Colonic mucosa (tissue), 4 donors: ENCODE results near the gene ADGRA3. TPM values are rescaled to one million over a fixed set of nuclear protein-coding genes. Genes with fewer than 3 reads are reported as not detected.

Source experiments
- DNase-seq: peaks from one replicate; pipeline ENCODE4 v3.0.0-alpha.2; 2020
- H3K27ac ChIP-seq: fragments of 200-600 bp; one replicate; pipeline ENCODE4 v1.8.0; 2021
- H3K27me3 ChIP-seq: fragments of 200-600 bp; one replicate; pipeline ENCODE4 v1.8.0; 2021
- H3K36me3 ChIP-seq: fragments of 200-600 bp; one replicate; pipeline ENCODE4 v1.8.0; 2021
- H3K4me1 ChIP-seq: fragments of 200-600 bp; one replicate; pipeline ENCODE4 v1.8.0; 2021; ENCODE audit warnings: mild to moderate bottlenecking
- H3K4me3 ChIP-seq: fragments of 200-600 bp; one replicate; pipeline ENCODE4 v1.8.0; 2021
- H3K9ac ChIP-seq, 2 donors: one replicate each; pipeline ENCODE4 v1.7.0; 2013; ENCODE audit warnings: control low read depth in 2 of 2, low read depth in 2 of 2, low read length in 2 of 2
- H3K9me3 ChIP-seq: fragments of 200-600 bp; one replicate; pipeline ENCODE4 v1.8.0; 2021
- intact Hi-C: fragments of 100-400 bp; cut with DNase I; formaldehyde crosslinking; loops from one replicate; pipeline ENCODE4 v1.14.1; 2022
- total RNA-seq, 2 donors: library from RNA; stranded (reverse); fragmentation: NEBNext Ultra II Directional in 1 of 2; extraction: Animal tissue kit (Norgen Biotek cat#: 25700) in 1 of 2; gene quantifications; one replicate each; pipeline ENCODE4 v1.2.1, GENCODE V29; 2021
- TF ChIP-seq, protein P1 (sequence below): fragments of 200-600 bp; IDR thresholded peaks from one replicate; pipeline ENCODE4 v1.8.0; 2022; ENCODE audit warnings: antibody characterized with exemption, mild to moderate bottlenecking
- donor health status: healthy.
- donor health status: DM: no; HTN: no; CAD: no.
- donor health status: DM: no; HTN: no; CAD: no.

The ADGRA3 gene
- total RNA-seq, 2 donors from 2014 or later: 34.8 to 47.2 TPM

- Histone ChIP-seq H3K27ac (no peak overlapping the region), H3K4me1 (peaks cover 13% of the 10 kb centered on the region), H3K27me3 (no peaks in the 10 kb centered on the region), H3K36me3 (no peaks in the 10 kb centered on the region), H3K9ac (no peak overlapping the region), H3K9me3 (no peaks in the 10 kb centered on the region), H3K4me3 (no peak overlapping the region)
- TF ChIP-seq, protein P1, sequence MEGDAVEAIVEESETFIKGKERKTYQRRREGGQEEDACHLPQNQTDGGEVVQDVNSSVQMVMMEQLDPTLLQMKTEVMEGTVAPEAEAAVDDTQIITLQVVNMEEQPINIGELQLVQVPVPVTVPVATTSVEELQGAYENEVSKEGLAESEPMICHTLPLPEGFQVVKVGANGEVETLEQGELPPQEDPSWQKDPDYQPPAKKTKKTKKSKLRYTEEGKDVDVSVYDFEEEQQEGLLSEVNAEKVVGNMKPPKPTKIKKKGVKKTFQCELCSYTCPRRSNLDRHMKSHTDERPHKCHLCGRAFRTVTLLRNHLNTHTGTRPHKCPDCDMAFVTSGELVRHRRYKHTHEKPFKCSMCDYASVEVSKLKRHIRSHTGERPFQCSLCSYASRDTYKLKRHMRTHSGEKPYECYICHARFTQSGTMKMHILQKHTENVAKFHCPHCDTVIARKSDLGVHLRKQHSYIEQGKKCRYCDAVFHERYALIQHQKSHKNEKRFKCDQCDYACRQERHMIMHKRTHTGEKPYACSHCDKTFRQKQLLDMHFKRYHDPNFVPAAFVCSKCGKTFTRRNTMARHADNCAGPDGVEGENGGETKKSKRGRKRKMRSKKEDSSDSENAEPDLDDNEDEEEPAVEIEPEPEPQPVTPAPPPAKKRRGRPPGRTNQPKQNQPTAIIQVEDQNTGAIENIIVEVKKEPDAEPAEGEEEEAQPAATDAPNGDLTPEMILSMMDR: no peak
- intact Hi-C loops: no loop called here
- no peak for DNase-seq
Measured at GRCh38 chr4:22488106-22488505, 27.8 kb downstream of the ADGRA3 start.

GRCh38 chr4:22487328-22487727, 28.5 kb downstream of the ADGRA3 start:
- DNase-seq: no peak
- intact Hi-C loops: no loop called here
- peaks cover 13% of the 10 kb centered on the region for H3K4me1 ChIP-seq

DNA sequence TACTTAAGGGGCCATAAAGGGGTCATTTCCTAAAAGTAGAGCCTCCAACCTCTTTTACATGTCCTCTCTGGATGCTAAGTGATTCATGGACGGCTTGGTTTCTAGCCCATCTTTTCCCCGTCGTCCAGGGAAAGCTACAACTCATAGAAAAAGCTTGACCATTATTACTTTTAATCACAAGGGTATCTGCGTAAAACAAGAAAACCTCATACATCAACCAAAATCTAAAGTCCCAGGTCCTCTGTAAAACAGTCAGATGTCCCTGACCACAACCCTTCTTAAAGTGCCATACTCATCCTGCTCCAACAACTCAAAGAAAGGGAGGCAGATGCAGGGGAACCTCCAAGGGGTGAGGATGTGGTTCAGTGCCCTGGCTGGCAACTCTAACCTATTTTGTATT, 29.6 kb downstream of the ADGRA3 start:
- intact Hi-C loops: no loop called here
- H3K27ac ChIP-seq: no peak overlapping the region

More at GRCh38 chr4:22487328-22487727, 28.5 kb downstream of the ADGRA3 start:
- H3K4me3 ChIP-seq: no peak overlapping the region
- no peak overlapping the region for H3K9ac ChIP-seq
- H3K9me3 ChIP-seq: no peaks in the 10 kb centered on the region
- no peak overlapping the region for H3K27ac ChIP-seq
- no peaks in the 10 kb centered on the region for H3K36me3 ChIP-seq
- no peaks in the 10 kb centered on the region for H3K27me3 ChIP-seq
- TF ChIP-seq, protein P1: no peak

GRCh38 chr4:22485737-22486136, 30.1 kb downstream of the ADGRA3 start:
- no peak overlapping the region for H3K9ac ChIP-seq
- peaks cover 13% of the 10 kb centered on the region for H3K4me1 ChIP-seq
- no peak for DNase-seq

More for the DNA sequence above, 29.6 kb downstream of the ADGRA3 start:
- H3K9ac ChIP-seq: no peak overlapping the region
- no peak overlapping the region for H3K4me3 ChIP-seq
- no peaks in the 10 kb centered on the region for H3K9me3 ChIP-seq
- H3K36me3 ChIP-seq: no peaks in the 10 kb centered on the region
- peaks cover 13% of the 10 kb centered on the region for H3K4me1 ChIP-seq
- TF ChIP-seq, protein P1: no peak
- DNase-seq: no peak
- no peaks in the 10 kb centered on the region for H3K27me3 ChIP-seq

GRCh38 chr4:22483551-22483981, 32.3 kb downstream of the ADGRA3 start:
- no peak for DNase-seq
- Histone ChIP-seq H3K27ac (no peak overlapping the region), H3K27me3 (no peaks in the 10 kb centered on the region), H3K36me3 (no peaks in the 10 kb centered on the region), H3K4me3 (no peak overlapping the region), H3K4me1 (peaks cover 8% of the 10 kb centered on the region), H3K9ac (no peak overlapping the region), H3K9me3 (no peaks in the 10 kb centered on the region)
- intact Hi-C loops: no loop called here
- TF ChIP-seq, protein P1: no peak

More at GRCh38 chr4:22485737-22486136, 30.1 kb downstream of the ADGRA3 start:
- H3K36me3 ChIP-seq: no peaks in the 10 kb centered on the region
- H3K9me3 ChIP-seq: no peaks in the 10 kb centered on the region
- TF ChIP-seq, protein P1: no peak
- H3K27ac ChIP-seq: no peak overlapping the region
- intact Hi-C loops: no loop called here
- H3K27me3 ChIP-seq: no peaks in the 10 kb centered on the region
- H3K4me3 ChIP-seq: no peak overlapping the region
